Panc1 (cell line): Measurements from ENCODE around the gene MRPL2. TPM values are rescaled to one million over a fixed set of nuclear protein-coding genes. Genes with fewer than 3 reads are reported as not detected.

Experiments used
- ATAC-seq: fragments of 200-7000 bp; cut with Tn5 transposase; 2 replicates; pipeline ENCODE4 v1.9.1; 2020; ENCODE audit warnings: mild to moderate bottlenecking, moderate library complexity
- BruUV-seq: library from RNA; stranded (reverse); fragments of 400-500 nt; replicated peaks from 2 replicates; lab custom pipeline; 2021; lab: Mats Ljungman, UMichigan
- CTCF ChIA-PET: fragments of 300-600 bp; sonication (Branson Sonifier 250); formaldehyde crosslinking; loops from one replicate; lab custom pipeline; 2022; ENCODE audit warnings: antibody characterized with exemption; lab: Charles Lee
- POLR2A ChIA-PET: fragments of 300-600 bp; sonication (Branson Sonifier 250); formaldehyde crosslinking; loops from one replicate; lab custom pipeline; 2022; ENCODE audit warnings: antibody characterized with exemption; lab: Charles Lee
- DNase-seq: peaks from one replicate; pipeline ENCODE4 v3.0.0-alpha.2; 2010; ENCODE audit warnings: low read depth, low spot score
- H3K27ac ChIP-seq: 2 replicates; pipeline ENCODE4 v1.5.1; 2011; ENCODE audit warnings: mild to moderate bottlenecking, low read length, inconsistent platforms
- H3K27me3 ChIP-seq: fragments of 200-500 bp; sonication (Bioruptor generic); 2 replicates; pipeline ENCODE4 v1.6.0; 2014; ENCODE audit warnings: low read length, inconsistent platforms; ENCODE audit not compliant: control insufficient read depth, insufficient read depth
- H3K36me3 ChIP-seq: fragments of 200-500 bp; sonication (Bioruptor generic); 2 replicates; pipeline ENCODE4 v1.5.1; 2014; ENCODE audit warnings: inconsistent platforms, mild to moderate bottlenecking, low read length, moderate library complexity; ENCODE audit not compliant: control insufficient read depth, insufficient read depth
- H3K4me1 ChIP-seq: 2 replicates; pipeline ENCODE4 v1.5.1; 2011; ENCODE audit warnings: inconsistent platforms, mild to moderate bottlenecking, low read length, moderate library complexity; ENCODE audit not compliant: control insufficient read depth, insufficient read depth
- H3K4me3 ChIP-seq, 2 experiments: 2 replicates each; pipeline ENCODE4 v1.5.1; 2011 to 2012; ENCODE audit warnings: low read depth in 2 of 2, low read length in 2 of 2, mild to moderate bottlenecking in 2 of 2, inconsistent platforms in 1 of 2, moderate library complexity in 1 of 2
- H3K9me3 ChIP-seq: fragments of 200-500 bp; sonication (Bioruptor generic); 2 replicates; pipeline ENCODE4 v1.5.1; 2014; ENCODE audit warnings: low read depth, mild to moderate bottlenecking, inconsistent platforms, low read length, moderate library complexity; ENCODE audit not compliant: control insufficient read depth, insufficient read depth
- POLR2AphosphoS5 ChIP-seq: IDR thresholded peaks from 2 replicates; pipeline ENCODE4 v1.6.1; 2012; ENCODE audit warnings: mild to moderate bottlenecking, low read depth, low read length, moderate library complexity
- SIN3A ChIP-seq: IDR thresholded peaks from 2 replicates; pipeline ENCODE4 v1.6.1; 2012; ENCODE audit warnings: low read depth, mild to moderate bottlenecking, low read length, moderate library complexity, borderline replicate concordance; ENCODE audit not compliant: insufficient read depth
- TCF7L2 ChIP-seq: IDR thresholded peaks from 2 replicates; pipeline ENCODE4 v1.6.1; 2011; ENCODE audit warnings: mild to moderate bottlenecking, low read depth, low read length, inconsistent platforms
- in situ Hi-C: cut with HindIII; loops from 2 replicates; pipeline ENCODE4 v1.10.0; 2016; ENCODE audit warnings: low sequenced_read_pairs, low pct_unique_long_range_greater_than_20kb
- intact Hi-C: fragments of 100-400 bp; cut with micrococcal nuclease; formaldehyde crosslinking; loops from one replicate; pipeline ENCODE4 v1.10.0; 2022; ENCODE audit not compliant: unreplicated experiment
- total RNA-seq: library from RNA; stranded (reverse); gene quantifications from one replicate; pipeline ENCODE4 v1.2.1, GENCODE V29; 2021; ENCODE audit not compliant: unreplicated experiment
- TF ChIP-seq, protein P1 (sequence below), 2 experiments: IDR thresholded peaks; 2 replicates each; pipeline ENCODE4 v1.6.1; 2011 to 2012; ENCODE audit warnings: low read depth in 2 of 2, control low read depth in 1 of 2, low read length in 1 of 2, mild to moderate bottlenecking in 1 of 2, moderate library complexity in 1 of 2; ENCODE audit not compliant: insufficient read depth in 1 of 2
- TF ChIP-seq, protein P2 (sequence below): fragments of 450-650 bp; IDR thresholded peaks from 2 replicates; pipeline ENCODE4 v1.5.1; 2017; ENCODE audit warnings: mild to moderate bottlenecking

MRPL2 gene
- total RNA-seq, 1 experiment from 2014 or later: 65.6 TPM

- ChIA-PET POLR2A (interaction anchor here (0.6 kb wide), 1 partner anchor 85 kb away, joined by 7 read pairs; no protein-coding TSS in a partner anchor), CTCF (interaction anchor here (0.6 to 1.0 kb wide), 3 partner anchors 36 to 351 kb away, joined by 3 to 5 read pairs (median 3); no protein-coding TSS in a partner anchor)
- Histone ChIP-seq H3K9me3 (no peaks in the 10 kb centered on the region), H3K4me1 (peaks cover 77% of the 10 kb centered on the region), H3K36me3 (no peaks in the 10 kb centered on the region), H3K4me3 (peak overlapping the region in 1 of 2 experiments; percentile 39; a peak in 2 of 4 replicates), H3K27me3 (no peaks in the 10 kb centered on the region), H3K27ac (peak overlapping the region; percentile 97)
- TF ChIP-seq POLR2AphosphoS5 (no peak), TCF7L2 (peak; percentile 95), SIN3A (no peak)
- TF ChIP-seq, protein P1, sequence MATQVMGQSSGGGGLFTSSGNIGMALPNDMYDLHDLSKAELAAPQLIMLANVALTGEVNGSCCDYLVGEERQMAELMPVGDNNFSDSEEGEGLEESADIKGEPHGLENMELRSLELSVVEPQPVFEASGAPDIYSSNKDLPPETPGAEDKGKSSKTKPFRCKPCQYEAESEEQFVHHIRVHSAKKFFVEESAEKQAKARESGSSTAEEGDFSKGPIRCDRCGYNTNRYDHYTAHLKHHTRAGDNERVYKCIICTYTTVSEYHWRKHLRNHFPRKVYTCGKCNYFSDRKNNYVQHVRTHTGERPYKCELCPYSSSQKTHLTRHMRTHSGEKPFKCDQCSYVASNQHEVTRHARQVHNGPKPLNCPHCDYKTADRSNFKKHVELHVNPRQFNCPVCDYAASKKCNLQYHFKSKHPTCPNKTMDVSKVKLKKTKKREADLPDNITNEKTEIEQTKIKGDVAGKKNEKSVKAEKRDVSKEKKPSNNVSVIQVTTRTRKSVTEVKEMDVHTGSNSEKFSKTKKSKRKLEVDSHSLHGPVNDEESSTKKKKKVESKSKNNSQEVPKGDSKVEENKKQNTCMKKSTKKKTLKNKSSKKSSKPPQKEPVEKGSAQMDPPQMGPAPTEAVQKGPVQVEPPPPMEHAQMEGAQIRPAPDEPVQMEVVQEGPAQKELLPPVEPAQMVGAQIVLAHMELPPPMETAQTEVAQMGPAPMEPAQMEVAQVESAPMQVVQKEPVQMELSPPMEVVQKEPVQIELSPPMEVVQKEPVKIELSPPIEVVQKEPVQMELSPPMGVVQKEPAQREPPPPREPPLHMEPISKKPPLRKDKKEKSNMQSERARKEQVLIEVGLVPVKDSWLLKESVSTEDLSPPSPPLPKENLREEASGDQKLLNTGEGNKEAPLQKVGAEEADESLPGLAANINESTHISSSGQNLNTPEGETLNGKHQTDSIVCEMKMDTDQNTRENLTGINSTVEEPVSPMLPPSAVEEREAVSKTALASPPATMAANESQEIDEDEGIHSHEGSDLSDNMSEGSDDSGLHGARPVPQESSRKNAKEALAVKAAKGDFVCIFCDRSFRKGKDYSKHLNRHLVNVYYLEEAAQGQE (IDR thresholded peaks at IDR 0.05; ENCODE audit: insufficient read depth in 1 of 2, low read depth in 2 of 2, low read length in 1 of 2): no peak
- in situ Hi-C loops: no loop called here
- no TSS peak for BruUV-seq
- intact Hi-C loops: loop anchor here (5.0 kb wide), 1 partner anchor 42 kb away; no protein-coding TSS in a partner anchor
- peak; percentile 14 for ATAC-seq
- DNase-seq: no peak
These were observed 30.8 kb upstream of the MRPL2 start for GRCh38 chr6:43089874-43090558.

GRCh38 chr6:43089467-43089866 is 30.2 kb upstream of the MRPL2 start:
- in situ Hi-C loops: no loop called here
- Histone ChIP-seq H3K27me3 (no peaks in the 10 kb centered on the region), H3K27ac (peak overlapping the region; percentile 97), H3K9me3 (no peaks in the 10 kb centered on the region), H3K36me3 (no peaks in the 10 kb centered on the region), H3K4me1 (peaks cover 76% of the 10 kb centered on the region), H3K4me3 (peak overlapping the region; percentile 2 to 39; a peak in 3 of 4 replicates)
- ChIA-PET POLR2A (interaction anchor here (0.6 kb wide), 1 partner anchor 1036 kb away, joined by 6 read pairs; no protein-coding TSS in a partner anchor), CTCF (interaction anchor here (0.6 to 1.0 kb wide), 3 partner anchors 36 to 351 kb away, joined by 3 to 5 read pairs (median 3); no protein-coding TSS in a partner anchor)
- no peak for DNase-seq
- ATAC-seq: no peak
- BruUV-seq: no TSS peak
- intact Hi-C loops: no loop called here
- no peak for TF ChIP-seq SIN3A
- TF ChIP-seq, protein P2, sequence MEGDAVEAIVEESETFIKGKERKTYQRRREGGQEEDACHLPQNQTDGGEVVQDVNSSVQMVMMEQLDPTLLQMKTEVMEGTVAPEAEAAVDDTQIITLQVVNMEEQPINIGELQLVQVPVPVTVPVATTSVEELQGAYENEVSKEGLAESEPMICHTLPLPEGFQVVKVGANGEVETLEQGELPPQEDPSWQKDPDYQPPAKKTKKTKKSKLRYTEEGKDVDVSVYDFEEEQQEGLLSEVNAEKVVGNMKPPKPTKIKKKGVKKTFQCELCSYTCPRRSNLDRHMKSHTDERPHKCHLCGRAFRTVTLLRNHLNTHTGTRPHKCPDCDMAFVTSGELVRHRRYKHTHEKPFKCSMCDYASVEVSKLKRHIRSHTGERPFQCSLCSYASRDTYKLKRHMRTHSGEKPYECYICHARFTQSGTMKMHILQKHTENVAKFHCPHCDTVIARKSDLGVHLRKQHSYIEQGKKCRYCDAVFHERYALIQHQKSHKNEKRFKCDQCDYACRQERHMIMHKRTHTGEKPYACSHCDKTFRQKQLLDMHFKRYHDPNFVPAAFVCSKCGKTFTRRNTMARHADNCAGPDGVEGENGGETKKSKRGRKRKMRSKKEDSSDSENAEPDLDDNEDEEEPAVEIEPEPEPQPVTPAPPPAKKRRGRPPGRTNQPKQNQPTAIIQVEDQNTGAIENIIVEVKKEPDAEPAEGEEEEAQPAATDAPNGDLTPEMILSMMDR: no peak
- no peak for TF ChIP-seq POLR2AphosphoS5
- TF ChIP-seq, protein P1 (IDR thresholded peaks at IDR 0.05; ENCODE audit: insufficient read depth in 1 of 2, low read depth in 2 of 2, low read length in 1 of 2): no peak
- no peak for TF ChIP-seq TCF7L2
